K562 (cell line): Measurements from ENCODE around the gene AIF1. TPM values are rescaled to one million over a fixed set of nuclear protein-coding genes. Genes with fewer than 3 reads are reported as not detected.

Experiments
- BHLHE40 ChIP-seq: IDR thresholded peaks from 2 replicates; pipeline ENCODE4 v1.6.1; 2011; ENCODE audit warnings: low read length, improper control_type of control experiment
- CCAR2 ChIP-seq: fragments of 200-400 bp; formaldehyde crosslinking; IDR thresholded peaks from 2 replicates; pipeline ENCODE4 v1.6.1; 2017; ENCODE audit warnings: mild to moderate bottlenecking, low read depth, low read length
- FUS ChIP-seq: fragments of 200-400 bp; formaldehyde crosslinking; optimal IDR thresholded peaks from 2 replicates; pipeline ENCODE3; 2017; ENCODE audit warnings: low read depth, low read length
- MECOM ChIP-seq: fragments of 250-450 bp; sonication (Bioruptor Pico); IDR thresholded peaks from 2 replicates; pipeline ENCODE4 v1.8.0; 2022; ENCODE audit warnings: inconsistent platforms
- MLLT1 ChIP-seq, 2 experiments: fragments of 450-650 bp; IDR thresholded peaks; 2 replicates each; pipeline ENCODE4 v1.6.1; 2016
- OTX1 ChIP-seq: fragments of 450-650 bp; formaldehyde crosslinking; IDR thresholded peaks from 2 replicates; pipeline ENCODE4 v1.4.0; 2022; ENCODE audit warnings: mild to moderate bottlenecking
- SETDB1 ChIP-seq: IDR thresholded peaks from one replicate; pipeline ENCODE4 v1.6.1; 2012; ENCODE audit warnings: low read length, control low read depth, inconsistent platforms
- TRIM28 ChIP-seq: fragments of 450-650 bp; IDR thresholded peaks from 2 replicates; pipeline ENCODE4 v1.6.1; 2017
- ZNF3 ChIP-seq: fragments of 250-450 bp; sonication (Bioruptor Pico); IDR thresholded peaks from 2 replicates; pipeline ENCODE4 v1.5.0; 2021; ENCODE audit warnings: mild to moderate bottlenecking, moderate library complexity
- ZNF395 ChIP-seq: fragments of 200-800 bp; sonication (Bioruptor generic); IDR thresholded peaks from 2 replicates; pipeline ENCODE4 v1.6.1; 2017; ENCODE audit warnings: missing genetic modification characterization, missing compliant biosample characterization
- ZNF655 ChIP-seq: fragments of 250-450 bp; sonication (Bioruptor Pico); IDR thresholded peaks from 2 replicates; pipeline ENCODE4 v1.5.0; 2021
- ZSCAN32 ChIP-seq: fragments of 450-650 bp; formaldehyde crosslinking; IDR thresholded peaks from 2 replicates; pipeline ENCODE4 v1.4.0; 2020; ENCODE audit warnings: mild to moderate bottlenecking, moderate library complexity
- polyA plus RNA-seq, 8 experiments: library from polyadenylated mRNA; depleted of rRNA in 4 of 8; stranded (reverse) in 5 of 8; unstranded in 3 of 8; fragments of >200 nt; fragmentation: Nextera tagmentation in 2 of 8; fragmentation: Illumina TruSeq in 1 of 8; extraction: Ambion mirVana in 2 of 8; extraction: Trizol in 1 of 8; gene quantifications; 2 replicates each; pipeline versions ENCODE4 v1.2.1 to v1.2.3, GENCODE V29; 2011 to 2014; ENCODE audit warnings: inconsistent platforms in 1 of 8, missing spikeins in 1 of 8
- total RNA-seq, 7 experiments: library from RNA; depleted of rRNA in 6 of 7; stranded (reverse); fragments of >200 nt in 6 of 7; fragmentation: Illumina TruSeq in 2 of 7; extraction: Trizol in 2 of 7; gene quantifications; 2 replicates each; pipeline versions ENCODE4 v1.2.1 to v1.2.3, GENCODE V29; 2011 to 2021; ENCODE audit warnings: low replicate concordance in 1 of 7
- TF ChIP-seq, protein P1 (sequence below): fragments of 450-650 bp; formaldehyde crosslinking; conservative IDR thresholded peaks from 2 replicates; pipeline ENCODE4 v1.4.0; 2022; ENCODE audit warnings: mild to moderate bottlenecking, missing genetic modification characterization
- TF ChIP-seq, protein P2 (sequence below): IDR thresholded peaks from 2 replicates; pipeline ENCODE4 v1.6.1; 2011; ENCODE audit not compliant: insufficient read length; ENCODE audit errors: extremely low read depth
- TF ChIP-seq, protein P3 (sequence below), 2 experiments: IDR thresholded peaks in 1 of 2; conservative IDR thresholded peaks in 1 of 2; 2 replicates each; pipeline ENCODE4 v1.6.1; 2016; ENCODE audit warnings: low read depth in 2 of 2, mild to moderate bottlenecking in 1 of 2, missing compliant biosample characterization in 1 of 2, missing genetic modification characterization in 1 of 2, moderate library complexity in 1 of 2
- TF ChIP-seq, protein P4 (sequence below): sonication (generic); formaldehyde crosslinking; IDR thresholded peaks from 2 replicates; pipeline ENCODE4 v1.8.0; 2022; ENCODE audit warnings: mild to moderate bottlenecking, missing genetic modification reagents, borderline replicate concordance

Gene AIF1
- total and polyA plus RNA-seq, 9 of the 15 experiments (the other 6 are each of a cell fraction or from before 2014, with no cell fraction given): 9.4 to 33.4 (median 19.4) TPM

- TF ChIP-seq MLLT1 (IDR thresholded peaks at IDR 0.05): peak; percentile 26 to 45; a peak in 1 of 4 replicates
- TF ChIP-seq, protein P1, sequence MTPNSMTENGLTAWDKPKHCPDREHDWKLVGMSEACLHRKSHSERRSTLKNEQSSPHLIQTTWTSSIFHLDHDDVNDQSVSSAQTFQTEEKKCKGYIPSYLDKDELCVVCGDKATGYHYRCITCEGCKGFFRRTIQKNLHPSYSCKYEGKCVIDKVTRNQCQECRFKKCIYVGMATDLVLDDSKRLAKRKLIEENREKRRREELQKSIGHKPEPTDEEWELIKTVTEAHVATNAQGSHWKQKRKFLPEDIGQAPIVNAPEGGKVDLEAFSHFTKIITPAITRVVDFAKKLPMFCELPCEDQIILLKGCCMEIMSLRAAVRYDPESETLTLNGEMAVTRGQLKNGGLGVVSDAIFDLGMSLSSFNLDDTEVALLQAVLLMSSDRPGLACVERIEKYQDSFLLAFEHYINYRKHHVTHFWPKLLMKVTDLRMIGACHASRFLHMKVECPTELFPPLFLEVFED (CRISPR knock-in tag): no peak
- no peak for TF ChIP-seq CCAR2
- TF ChIP-seq, protein P2, sequence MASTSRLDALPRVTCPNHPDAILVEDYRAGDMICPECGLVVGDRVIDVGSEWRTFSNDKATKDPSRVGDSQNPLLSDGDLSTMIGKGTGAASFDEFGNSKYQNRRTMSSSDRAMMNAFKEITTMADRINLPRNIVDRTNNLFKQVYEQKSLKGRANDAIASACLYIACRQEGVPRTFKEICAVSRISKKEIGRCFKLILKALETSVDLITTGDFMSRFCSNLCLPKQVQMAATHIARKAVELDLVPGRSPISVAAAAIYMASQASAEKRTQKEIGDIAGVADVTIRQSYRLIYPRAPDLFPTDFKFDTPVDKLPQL: no peak
- TF ChIP-seq BHLHE40: peak; percentile 74
- peak; percentile 71 for TF ChIP-seq ZNF395 (CRISPR knock-in tag)
- TF ChIP-seq MECOM (CRISPR knock-in tag): no peak
- TF ChIP-seq SETDB1: no peak
- TF ChIP-seq, protein P3, sequence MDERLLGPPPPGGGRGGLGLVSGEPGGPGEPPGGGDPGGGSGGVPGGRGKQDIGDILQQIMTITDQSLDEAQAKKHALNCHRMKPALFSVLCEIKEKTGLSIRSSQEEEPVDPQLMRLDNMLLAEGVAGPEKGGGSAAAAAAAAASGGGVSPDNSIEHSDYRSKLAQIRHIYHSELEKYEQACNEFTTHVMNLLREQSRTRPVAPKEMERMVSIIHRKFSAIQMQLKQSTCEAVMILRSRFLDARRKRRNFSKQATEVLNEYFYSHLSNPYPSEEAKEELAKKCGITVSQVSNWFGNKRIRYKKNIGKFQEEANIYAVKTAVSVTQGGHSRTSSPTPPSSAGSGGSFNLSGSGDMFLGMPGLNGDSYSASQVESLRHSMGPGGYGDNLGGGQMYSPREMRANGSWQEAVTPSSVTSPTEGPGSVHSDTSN (CRISPR knock-in tag; IDR thresholded peaks at IDR 0.05; ENCODE audit: low read depth): no peak
- TF ChIP-seq, protein P3 (tag; conservative IDR thresholded peaks at IDR 0.05; ENCODE audit: low read depth): no peak
- no peak for TF ChIP-seq ZNF3 (CRISPR knock-in tag)
- TF ChIP-seq, protein P4, sequence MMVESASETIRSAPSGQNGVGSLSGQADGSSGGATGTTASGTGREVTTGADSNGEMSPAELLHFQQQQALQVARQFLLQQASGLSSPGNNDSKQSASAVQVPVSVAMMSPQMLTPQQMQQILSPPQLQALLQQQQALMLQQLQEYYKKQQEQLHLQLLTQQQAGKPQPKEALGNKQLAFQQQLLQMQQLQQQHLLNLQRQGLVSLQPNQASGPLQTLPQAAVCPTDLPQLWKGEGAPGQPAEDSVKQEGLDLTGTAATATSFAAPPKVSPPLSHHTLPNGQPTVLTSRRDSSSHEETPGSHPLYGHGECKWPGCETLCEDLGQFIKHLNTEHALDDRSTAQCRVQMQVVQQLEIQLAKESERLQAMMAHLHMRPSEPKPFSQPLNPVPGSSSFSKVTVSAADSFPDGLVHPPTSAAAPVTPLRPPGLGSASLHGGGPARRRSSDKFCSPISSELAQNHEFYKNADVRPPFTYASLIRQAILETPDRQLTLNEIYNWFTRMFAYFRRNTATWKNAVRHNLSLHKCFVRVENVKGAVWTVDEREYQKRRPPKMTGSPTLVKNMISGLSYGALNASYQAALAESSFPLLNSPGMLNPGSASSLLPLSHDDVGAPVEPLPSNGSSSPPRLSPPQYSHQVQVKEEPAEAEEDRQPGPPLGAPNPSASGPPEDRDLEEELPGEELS (CRISPR knock-in tag): no peak
- TF ChIP-seq OTX1 (CRISPR knock-in tag): no peak
- no peak for TF ChIP-seq ZNF655 (CRISPR knock-in tag)
- no peak for TF ChIP-seq ZSCAN32 (CRISPR knock-in tag)
- no peak for TF ChIP-seq TRIM28
- no peak for TF ChIP-seq FUS
Measured at GRCh38 chr6:31580807-31581433, 34.1 kb upstream of the AIF1 start (continued).
